Testis (tissue), 3 donors: Measurements from ENCODE around the gene IFT57. TPM values are rescaled to one million over a fixed set of nuclear protein-coding genes. Genes with fewer than 3 reads are reported as not detected.

Experiments used
- DNase-seq: peaks from one replicate; pipeline ENCODE4 v3.0.0-alpha.2; 2019
- H3K27ac ChIP-seq, 2 donors: fragments of 200-600 bp; sonication (generic); one replicate each; pipeline ENCODE4 v1.5.1; 2019
- H3K27me3 ChIP-seq: fragments of 200-600 bp; sonication (generic); one replicate; pipeline ENCODE4 v1.5.1; 2019
- H3K36me3 ChIP-seq: fragments of 200-600 bp; sonication (generic); one replicate; pipeline ENCODE4 v1.5.1; 2017; ENCODE audit warnings: low read depth; ENCODE audit errors: missing control alignments
- H3K4me1 ChIP-seq: fragments of 200-600 bp; sonication (generic); one replicate; pipeline ENCODE4 v1.5.1; 2019
- H3K4me3 ChIP-seq, 2 donors: fragments of 200-600 bp; sonication (generic); one replicate each; pipeline ENCODE4 v1.5.1; 2017 to 2019
- H3K9me3 ChIP-seq: fragments of 200-600 bp; sonication (generic); one replicate; pipeline ENCODE4 v1.5.1; 2017
- POLR2A ChIP-seq: fragments of 450-650 bp; IDR thresholded peaks from one replicate; pipeline ENCODE4 v1.6.1; 2017; ENCODE audit warnings: antibody characterized with exemption, mild to moderate bottlenecking, moderate library complexity
- WGBS, 2 donors: methylation state at CpG; one replicate each; pipeline ENCODE4 v1.1.5; 2018; 5-methylcytosine and 5-hydroxymethylcytosine counted together
- intact Hi-C: fragments of 100-400 bp; cut with DNase I; formaldehyde crosslinking; loops from one replicate; pipeline ENCODE4 v1.15.1; 2023; ENCODE audit warnings: low total_unique reads
- polyA plus RNA-seq: library from polyadenylated mRNA; stranded (reverse); fragments of 350-450 nt; fragmentation: Illumina TruSeq; extraction: RNeasy Lipid Tissue Mini Kit (QIAGEN cat#74804); gene quantifications from one replicate; pipeline ENCODE4 v1.2.3, GENCODE V29; 2014; ENCODE audit warnings: low read depth, low replicate concordance; ENCODE audit not compliant: insufficient read depth
- total RNA-seq, 2 donors: library from RNA; depleted of rRNA; stranded (reverse); fragments of >200 nt; gene quantifications; one replicate each; pipeline ENCODE4 v1.2.3, GENCODE V29; 2016
- TF ChIP-seq, protein P1 (sequence below), 3 experiments: fragments of 450-650 bp in 2 of 3; fragments of 200-600 bp in 1 of 3; sonication (generic) in 1 of 3; IDR thresholded peaks; one replicate each; pipeline ENCODE4 v1.5.1; 2016 to 2019; ENCODE audit warnings: antibody characterized with exemption in 3 of 3, mild to moderate bottlenecking in 2 of 3, moderate library complexity in 1 of 3

IFT57 gene
- total and polyA plus RNA-seq, 3 donors from 2014 or later: 112 to 211 (median 185) TPM

DNA sequence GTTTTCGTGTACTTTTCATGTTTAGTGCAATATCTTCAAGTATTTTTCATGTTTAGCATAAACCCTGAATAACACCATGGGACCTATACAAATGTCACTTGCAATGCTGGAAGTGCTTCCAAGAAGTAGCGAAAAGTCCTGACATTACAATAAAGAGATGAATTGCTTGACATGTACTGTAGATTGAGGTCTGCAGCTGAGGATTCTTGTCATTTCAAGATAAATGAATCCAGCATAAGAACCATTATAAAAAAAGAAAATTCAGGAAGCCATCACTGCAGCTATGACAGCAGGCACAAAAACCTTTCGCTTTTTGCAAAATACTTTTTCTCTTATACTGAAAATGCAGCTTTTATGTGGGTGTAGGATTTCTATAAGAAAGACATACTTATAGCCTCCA is 37.4 kb downstream of the IFT57 start:
- no peaks in the 10 kb centered on the region for H3K4me1 ChIP-seq
- 92 to 96% methylated on average over 3 of the region's 3 CpGs for WGBS, 2 donors
- H3K27me3 ChIP-seq: no peaks in the 10 kb centered on the region
- no peak overlapping the region for H3K27ac ChIP-seq
- TF ChIP-seq, protein P1, sequence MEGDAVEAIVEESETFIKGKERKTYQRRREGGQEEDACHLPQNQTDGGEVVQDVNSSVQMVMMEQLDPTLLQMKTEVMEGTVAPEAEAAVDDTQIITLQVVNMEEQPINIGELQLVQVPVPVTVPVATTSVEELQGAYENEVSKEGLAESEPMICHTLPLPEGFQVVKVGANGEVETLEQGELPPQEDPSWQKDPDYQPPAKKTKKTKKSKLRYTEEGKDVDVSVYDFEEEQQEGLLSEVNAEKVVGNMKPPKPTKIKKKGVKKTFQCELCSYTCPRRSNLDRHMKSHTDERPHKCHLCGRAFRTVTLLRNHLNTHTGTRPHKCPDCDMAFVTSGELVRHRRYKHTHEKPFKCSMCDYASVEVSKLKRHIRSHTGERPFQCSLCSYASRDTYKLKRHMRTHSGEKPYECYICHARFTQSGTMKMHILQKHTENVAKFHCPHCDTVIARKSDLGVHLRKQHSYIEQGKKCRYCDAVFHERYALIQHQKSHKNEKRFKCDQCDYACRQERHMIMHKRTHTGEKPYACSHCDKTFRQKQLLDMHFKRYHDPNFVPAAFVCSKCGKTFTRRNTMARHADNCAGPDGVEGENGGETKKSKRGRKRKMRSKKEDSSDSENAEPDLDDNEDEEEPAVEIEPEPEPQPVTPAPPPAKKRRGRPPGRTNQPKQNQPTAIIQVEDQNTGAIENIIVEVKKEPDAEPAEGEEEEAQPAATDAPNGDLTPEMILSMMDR (IDR thresholded peaks at IDR 0.05): no peak
- no peak for TF ChIP-seq POLR2A
- no peak for DNase-seq
- H3K36me3 ChIP-seq: no peaks in the 10 kb centered on the region
- no peaks in the 10 kb centered on the region for H3K9me3 ChIP-seq
- H3K4me3 ChIP-seq: no peak overlapping the region
- intact Hi-C loops: no loop called here

DNA sequence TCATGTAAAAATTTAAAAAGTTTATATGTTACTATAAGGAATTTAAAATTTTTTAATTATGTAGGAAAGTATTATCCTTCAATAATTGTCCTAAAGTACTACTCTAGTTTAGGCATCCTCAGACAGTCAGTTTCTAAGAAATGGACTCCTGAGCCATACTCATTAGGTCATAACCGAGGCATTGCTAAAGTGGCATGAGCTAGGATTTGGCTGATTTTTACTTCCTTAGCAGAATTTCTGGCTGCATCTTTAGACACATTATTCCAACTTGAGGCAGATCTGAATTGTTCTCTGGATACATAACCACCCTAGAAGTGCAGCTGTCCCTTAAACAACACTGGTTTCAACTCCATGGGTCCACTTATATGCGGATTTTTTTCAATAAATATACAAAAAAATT is 38.3 kb downstream of the IFT57 start:
- 90 to 95% methylated on average over 2 of the region's 2 CpGs for WGBS, 2 donors
- intact Hi-C loops: no loop called here
- Histone ChIP-seq H3K9me3 (no peaks in the 10 kb centered on the region), H3K4me3 (no peak overlapping the region), H3K4me1 (no peaks in the 10 kb centered on the region), H3K36me3 (no peaks in the 10 kb centered on the region), H3K27ac (no peak overlapping the region), H3K27me3 (no peaks in the 10 kb centered on the region)
- no peak for TF ChIP-seq POLR2A
- TF ChIP-seq, protein P1 (IDR thresholded peaks at IDR 0.05): no peak
- DNase-seq: no peak

DNA sequence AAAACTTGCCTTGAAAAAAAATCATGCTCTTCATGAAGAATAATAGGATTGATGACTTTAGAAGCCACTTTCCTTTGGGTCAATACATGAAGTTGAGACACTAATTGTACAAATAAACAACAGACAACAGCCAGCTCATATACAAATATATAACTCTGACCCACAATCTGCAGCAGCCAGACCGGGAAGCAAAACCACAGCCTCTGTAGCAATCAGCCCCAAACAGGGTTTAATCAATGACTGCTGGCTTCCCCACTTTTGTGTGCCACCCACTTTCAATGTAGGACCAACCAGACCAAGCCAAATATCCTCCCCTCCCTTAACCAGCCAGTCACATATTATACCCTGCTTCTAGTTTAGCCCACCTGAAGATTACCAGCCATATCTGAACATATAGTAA is 39.0 kb downstream of the IFT57 start:
- Histone ChIP-seq H3K27ac (no peak overlapping the region), H3K4me3 (no peak overlapping the region), H3K9me3 (no peaks in the 10 kb centered on the region), H3K4me1 (no peaks in the 10 kb centered on the region), H3K27me3 (no peaks in the 10 kb centered on the region), H3K36me3 (no peaks in the 10 kb centered on the region)
- DNase-seq: no peak
- intact Hi-C loops: no loop called here
- TF ChIP-seq, protein P1 (IDR thresholded peaks at IDR 0.05): no peak
- TF ChIP-seq POLR2A: no peak
- WGBS, 2 donors: 85 to 94% methylated on average over 1 of the region's 1 CpG

DNA sequence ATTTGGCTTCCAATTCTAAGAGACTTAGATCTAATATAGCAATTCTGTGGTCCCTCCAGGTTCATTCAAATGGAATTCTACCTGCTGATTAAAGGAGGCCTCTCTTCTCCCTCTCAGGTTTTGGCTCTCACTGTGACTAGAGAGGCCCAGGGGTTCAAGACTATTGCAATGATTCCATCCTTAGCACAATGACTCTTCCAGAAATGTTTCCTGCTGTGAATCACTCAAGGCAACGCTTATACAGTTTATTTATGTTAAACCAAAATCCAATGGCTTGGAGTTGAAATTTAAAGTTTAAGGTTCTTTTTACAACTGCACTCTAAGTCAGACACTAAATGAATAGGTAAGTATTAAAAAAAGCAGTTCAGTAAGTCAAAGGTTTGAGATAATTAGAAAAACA is 39.9 kb downstream of the IFT57 start:
- H3K4me1 ChIP-seq: no peaks in the 10 kb centered on the region
- intact Hi-C loops: no loop called here
- WGBS, 2 donors: 91 to 94% methylated on average over 1 of the region's 1 CpG
- TF ChIP-seq POLR2A: no peak
- TF ChIP-seq, protein P1 (IDR thresholded peaks at IDR 0.05): no peak
- no peak overlapping the region for H3K4me3 ChIP-seq
- DNase-seq: no peak
- H3K27ac ChIP-seq: no peak overlapping the region
- H3K36me3 ChIP-seq: no peaks in the 10 kb centered on the region
- no peaks in the 10 kb centered on the region for H3K9me3 ChIP-seq
- H3K27me3 ChIP-seq: no peaks in the 10 kb centered on the region

DNA sequence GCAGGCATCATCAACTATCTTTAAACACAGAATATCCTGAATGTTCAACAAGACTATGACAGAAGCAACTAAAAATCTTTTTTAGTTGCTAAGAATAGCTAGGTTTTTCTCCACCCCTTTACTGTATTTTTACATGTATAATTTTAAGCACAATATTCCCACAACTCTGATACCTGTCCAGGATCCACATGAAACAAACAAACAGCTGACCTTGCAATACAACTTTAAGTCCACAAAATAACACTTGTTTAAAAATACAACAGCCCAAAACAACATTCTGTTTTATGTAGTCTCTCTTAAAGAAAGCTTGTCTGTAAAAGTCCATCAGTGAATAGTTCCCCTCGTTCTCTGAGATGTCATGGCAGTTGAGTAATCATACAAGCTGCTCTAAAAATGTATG is 41.1 kb downstream of the IFT57 start:
- Histone ChIP-seq H3K27me3 (no peaks in the 10 kb centered on the region), H3K4me1 (no peaks in the 10 kb centered on the region), H3K9me3 (no peaks in the 10 kb centered on the region), H3K27ac (no peak overlapping the region), H3K4me3 (no peak overlapping the region), H3K36me3 (no peaks in the 10 kb centered on the region)
- intact Hi-C loops: no loop called here
- no peak for TF ChIP-seq POLR2A
- TF ChIP-seq, protein P1 (IDR thresholded peaks at IDR 0.05): no peak
- DNase-seq: no peak
- WGBS, 2 donors: 70 to 84% methylated on average over 1 of the region's 1 CpG
